Heart left ventricle (tissue), 13 donors: ENCODE results near the gene LDLRAD1.

Experiments used
- POLR2A ChIP-seq, 2 donors: fragments of 450-650 bp; IDR thresholded peaks; one replicate each; pipeline ENCODE4 v1.6.1; 2017; ENCODE audit warnings: antibody characterized with exemption in 2 of 2, mild to moderate bottlenecking in 2 of 2, moderate library complexity in 2 of 2
- TF ChIP-seq, protein P1 (sequence below), 12 donors: fragments of 200-600 bp; sonication (generic) in 4 of 12; IDR thresholded peaks; one replicate each; pipeline versions ENCODE4 v1.5.0 to v1.8.0; 2018 to 2022; ENCODE audit warnings: antibody characterized with exemption in 12 of 12, mild to moderate bottlenecking in 5 of 12
- donor health status: ischemic (EF 13 %, LVEDD 7.1; RV severe dilation, severe dysfunction).
- donor health status: DM: no; HTN: yes; CAD: no.
- donor health status: DM: no; HTN: no; CAD: no.
- donor health status: ischemic (EF 25% LVEDD 6.9; RV normal size, moderate dysfunction).
- donor health status: ischemic (EF 25% LVEDD 5.7; RV mildly dilated, moderate dysfunction).
- donor health status: ischemic (EF 35%, LVEDD 5.7; RV mildly dilated, moderate dysfunction).
- donor health status: nonischemic (EF 11% LVEDD 7.7; RV severe dilation, severe dysfunction).
- donor health status: DM: yes; HTN: yes; CAD: no.
- donor health status: PGD.
- donor health status: ischemic (EF 29% LVEDD 5.4; RV normal size, mild dysfunction).
- donor health status: nonischemic (EF 23%, LVEDD 6.1; RV moderate dilation, normal function).

DNA sequence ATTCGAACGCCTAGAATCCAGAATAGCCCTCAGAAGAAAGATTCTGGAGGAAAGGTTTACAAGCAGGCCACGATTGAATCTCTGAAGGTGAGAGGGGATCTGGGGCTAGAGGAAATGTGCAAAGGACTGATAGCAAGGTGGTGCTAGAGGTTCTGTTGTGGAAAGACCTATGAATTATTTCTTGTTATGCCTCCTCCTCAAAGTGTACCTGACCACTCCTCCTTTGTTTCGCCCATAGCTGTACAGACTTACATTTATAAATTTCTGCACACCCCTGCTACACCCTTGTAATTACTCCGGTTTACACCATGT lies 36.4 kb upstream of the LDLRAD1 start:
- TF ChIP-seq POLR2A (IDR thresholded peaks at IDR 0.05) = no peak
- TF ChIP-seq, protein P1, sequence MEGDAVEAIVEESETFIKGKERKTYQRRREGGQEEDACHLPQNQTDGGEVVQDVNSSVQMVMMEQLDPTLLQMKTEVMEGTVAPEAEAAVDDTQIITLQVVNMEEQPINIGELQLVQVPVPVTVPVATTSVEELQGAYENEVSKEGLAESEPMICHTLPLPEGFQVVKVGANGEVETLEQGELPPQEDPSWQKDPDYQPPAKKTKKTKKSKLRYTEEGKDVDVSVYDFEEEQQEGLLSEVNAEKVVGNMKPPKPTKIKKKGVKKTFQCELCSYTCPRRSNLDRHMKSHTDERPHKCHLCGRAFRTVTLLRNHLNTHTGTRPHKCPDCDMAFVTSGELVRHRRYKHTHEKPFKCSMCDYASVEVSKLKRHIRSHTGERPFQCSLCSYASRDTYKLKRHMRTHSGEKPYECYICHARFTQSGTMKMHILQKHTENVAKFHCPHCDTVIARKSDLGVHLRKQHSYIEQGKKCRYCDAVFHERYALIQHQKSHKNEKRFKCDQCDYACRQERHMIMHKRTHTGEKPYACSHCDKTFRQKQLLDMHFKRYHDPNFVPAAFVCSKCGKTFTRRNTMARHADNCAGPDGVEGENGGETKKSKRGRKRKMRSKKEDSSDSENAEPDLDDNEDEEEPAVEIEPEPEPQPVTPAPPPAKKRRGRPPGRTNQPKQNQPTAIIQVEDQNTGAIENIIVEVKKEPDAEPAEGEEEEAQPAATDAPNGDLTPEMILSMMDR (IDR thresholded peaks at IDR 0.05) = no peak
